ENCODE results near the gene ARFGEF2.

The ARFGEF2 gene

DNA sequence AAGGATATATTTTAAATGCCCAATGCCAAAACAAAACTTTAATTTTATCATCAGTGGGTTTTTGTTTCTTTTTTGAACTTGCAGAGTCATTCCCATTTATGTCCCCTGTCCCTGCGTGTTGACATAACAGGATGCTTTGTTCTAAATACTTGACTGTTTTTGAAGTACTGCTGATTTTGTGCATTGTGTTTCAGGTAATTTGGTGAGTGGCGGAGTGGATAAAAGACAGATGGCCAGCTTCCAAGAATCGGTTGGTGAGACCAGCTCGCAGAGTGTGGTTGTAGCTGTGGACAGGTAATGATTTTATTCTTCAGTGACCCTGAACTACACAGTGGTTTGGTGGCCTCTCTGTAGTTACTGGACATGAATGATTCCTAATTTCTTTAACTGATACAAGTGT lies 74.1 kb downstream of the ARFGEF2 start:
- no peaks in the 10 kb centered on the region for H3K27me3 ChIP-seq (ENCODE audit: insufficient read depth, low read length, poor library complexity, severe bottlenecking)
- no peak overlapping the region for H3K4me3 ChIP-seq (ENCODE audit: low read length, poor library complexity, severe bottlenecking)
- no peaks in the 10 kb centered on the region for H3K79me2 ChIP-seq (ENCODE audit: insufficient read depth, low read length)
- no peak overlapping the region for H3K4me2 ChIP-seq (ENCODE audit: low read depth, low read length, poor library complexity, severe bottlenecking)
- no peak for TF ChIP-seq EZH2phosphoT487 (IDR thresholded peaks at IDR 0.05; ENCODE audit: borderline replicate concordance)
- TF ChIP-seq, protein P1, sequence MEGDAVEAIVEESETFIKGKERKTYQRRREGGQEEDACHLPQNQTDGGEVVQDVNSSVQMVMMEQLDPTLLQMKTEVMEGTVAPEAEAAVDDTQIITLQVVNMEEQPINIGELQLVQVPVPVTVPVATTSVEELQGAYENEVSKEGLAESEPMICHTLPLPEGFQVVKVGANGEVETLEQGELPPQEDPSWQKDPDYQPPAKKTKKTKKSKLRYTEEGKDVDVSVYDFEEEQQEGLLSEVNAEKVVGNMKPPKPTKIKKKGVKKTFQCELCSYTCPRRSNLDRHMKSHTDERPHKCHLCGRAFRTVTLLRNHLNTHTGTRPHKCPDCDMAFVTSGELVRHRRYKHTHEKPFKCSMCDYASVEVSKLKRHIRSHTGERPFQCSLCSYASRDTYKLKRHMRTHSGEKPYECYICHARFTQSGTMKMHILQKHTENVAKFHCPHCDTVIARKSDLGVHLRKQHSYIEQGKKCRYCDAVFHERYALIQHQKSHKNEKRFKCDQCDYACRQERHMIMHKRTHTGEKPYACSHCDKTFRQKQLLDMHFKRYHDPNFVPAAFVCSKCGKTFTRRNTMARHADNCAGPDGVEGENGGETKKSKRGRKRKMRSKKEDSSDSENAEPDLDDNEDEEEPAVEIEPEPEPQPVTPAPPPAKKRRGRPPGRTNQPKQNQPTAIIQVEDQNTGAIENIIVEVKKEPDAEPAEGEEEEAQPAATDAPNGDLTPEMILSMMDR (conservative IDR thresholded peaks at IDR 0.05; ENCODE audit: low read length): no peak
- peaks cover 83% of the 10 kb centered on the region; the same call in 1 of the 2 replicates for H3K36me3 ChIP-seq (ENCODE audit: insufficient read depth, low read length)
- H3K4me1 ChIP-seq (ENCODE audit: insufficient read depth, low read length, poor library complexity, severe bottlenecking): no peaks in the 10 kb centered on the region
- H4K20me1 ChIP-seq (ENCODE audit: insufficient read depth, low read length, poor library complexity, severe bottlenecking): no peaks in the 10 kb centered on the region
- H3K9me3 ChIP-seq (ENCODE audit: insufficient read depth, low read depth, low read length): no peaks in the 10 kb centered on the region
- H2AFZ ChIP-seq (ENCODE audit: low read length): no peak overlapping the region
- no peaks in the 10 kb centered on the region for H3K9me2 ChIP-seq (replicated peaks; ENCODE audit: low read depth, low read length)
- no peaks in the 10 kb centered on the region for H3F3A ChIP-seq (ENCODE audit: low read depth)
- no peak overlapping the region for H3K9ac ChIP-seq (ENCODE audit: low read depth, low read length, poor library complexity, severe bottlenecking)

DNA sequence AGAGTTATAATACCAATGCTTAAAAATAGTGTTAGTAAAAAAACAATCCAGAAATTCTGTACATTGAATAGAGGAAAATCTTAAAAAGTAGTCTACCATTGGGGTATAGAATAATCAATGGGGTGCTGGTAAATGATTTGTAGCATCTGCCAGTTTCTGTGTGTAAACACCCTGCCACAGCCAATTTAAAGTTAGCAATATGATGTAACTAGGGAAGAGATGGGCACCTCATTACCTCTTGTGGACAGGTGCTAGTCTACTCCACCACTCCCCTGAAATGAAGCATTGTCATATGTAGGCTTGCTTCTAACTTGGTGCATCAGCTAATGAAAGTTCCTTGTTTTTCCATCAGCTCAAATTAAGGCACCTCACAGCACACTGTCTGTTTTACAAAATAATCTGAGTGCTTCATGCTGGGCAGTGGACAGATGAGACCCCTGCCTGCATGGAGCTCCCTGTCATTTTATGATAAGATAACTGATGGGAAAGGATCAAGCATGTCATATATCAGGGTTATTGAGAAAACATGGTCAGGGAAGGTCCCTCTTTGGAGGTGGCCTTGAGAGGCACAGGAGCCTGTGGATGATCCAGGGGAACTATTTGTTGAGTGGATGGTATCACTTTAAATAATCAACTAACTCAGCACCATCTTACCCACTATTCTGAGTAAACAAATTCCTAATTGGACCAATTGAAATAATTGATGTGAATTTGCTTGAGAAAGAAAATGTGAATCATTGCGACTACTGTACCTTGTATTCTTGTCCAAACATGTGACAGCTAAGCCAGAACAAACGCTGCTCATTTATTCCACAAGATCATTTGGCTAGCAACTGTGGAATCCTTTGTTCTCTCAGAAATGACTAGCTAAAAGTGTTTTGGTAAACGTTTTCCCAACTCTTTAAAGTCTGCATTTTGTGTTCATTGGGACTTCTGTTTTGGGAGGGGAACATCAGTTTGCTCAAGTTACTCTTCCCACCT lies 78.7 kb downstream of the ARFGEF2 start:
- H3K36me3 ChIP-seq (ENCODE audit: insufficient read depth, low read length): peaks cover 56% of the 10 kb centered on the region; the same call in 1 of the 2 replicates
- TF ChIP-seq, protein P1 (conservative IDR thresholded peaks at IDR 0.05; ENCODE audit: low read length): no peak
- no peak for TF ChIP-seq EZH2phosphoT487 (IDR thresholded peaks at IDR 0.05; ENCODE audit: borderline replicate concordance)
- no peaks in the 10 kb centered on the region for H3K9me3 ChIP-seq (ENCODE audit: insufficient read depth, low read depth, low read length)
- no peak overlapping the region for H3K4me2 ChIP-seq (ENCODE audit: low read depth, low read length, poor library complexity, severe bottlenecking)
- H2AFZ ChIP-seq (ENCODE audit: low read length): no peak overlapping the region
- H4K20me1 ChIP-seq (ENCODE audit: insufficient read depth, low read length, poor library complexity, severe bottlenecking): no peaks in the 10 kb centered on the region
- no peaks in the 10 kb centered on the region for H3K9me2 ChIP-seq (replicated peaks; ENCODE audit: low read depth, low read length)
- H3K79me2 ChIP-seq (ENCODE audit: insufficient read depth, low read length): no peaks in the 10 kb centered on the region
- H3K4me3 ChIP-seq (ENCODE audit: low read length, poor library complexity, severe bottlenecking): no peak overlapping the region
- H3K4me1 ChIP-seq (ENCODE audit: insufficient read depth, low read length, poor library complexity, severe bottlenecking): no peaks in the 10 kb centered on the region
- H3F3A ChIP-seq (ENCODE audit: low read depth): no peaks in the 10 kb centered on the region
- H3K9ac ChIP-seq (ENCODE audit: low read depth, low read length, poor library complexity, severe bottlenecking): no peak overlapping the region
- no peaks in the 10 kb centered on the region for H3K27me3 ChIP-seq (ENCODE audit: insufficient read depth, low read length, poor library complexity, severe bottlenecking)

DNA sequence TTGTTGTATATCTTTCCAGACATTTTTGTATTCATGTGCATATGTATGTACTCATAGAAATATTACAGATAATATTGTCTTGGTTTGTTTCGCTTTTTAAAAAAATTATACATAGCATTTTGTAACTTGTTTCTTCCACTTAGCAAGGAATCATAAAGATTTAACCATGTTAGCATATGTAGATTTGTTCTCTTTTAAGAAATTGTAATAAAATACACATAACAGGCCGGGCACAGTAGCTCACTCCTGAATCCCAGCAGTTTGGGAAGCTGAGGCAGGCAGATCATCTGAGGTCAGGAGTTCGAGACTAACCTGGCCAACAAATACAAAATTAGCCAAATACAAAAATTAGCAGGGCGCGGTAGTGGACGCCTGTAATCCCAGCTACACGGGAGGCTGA lies 80.2 kb downstream of the ARFGEF2 start:
- no peak overlapping the region for H3K4me2 ChIP-seq (ENCODE audit: low read depth, low read length, poor library complexity, severe bottlenecking)
- no peak for TF ChIP-seq EZH2phosphoT487 (IDR thresholded peaks at IDR 0.05; ENCODE audit: borderline replicate concordance)
- TF ChIP-seq, protein P1 (conservative IDR thresholded peaks at IDR 0.05; ENCODE audit: low read length): no peak
- peaks cover 48% of the 10 kb centered on the region; the same call in 1 of the 2 replicates for H3K36me3 ChIP-seq (ENCODE audit: insufficient read depth, low read length)

More for the DNA sequence above, 80.2 kb downstream of the ARFGEF2 start:
- Histone ChIP-seq H3K4me3 (ENCODE audit: low read length, poor library complexity, severe bottlenecking) (no peak overlapping the region), H3K27me3 (ENCODE audit: insufficient read depth, low read length, poor library complexity, severe bottlenecking) (no peaks in the 10 kb centered on the region), H3K9me2 (replicated peaks; ENCODE audit: low read depth, low read length) (no peaks in the 10 kb centered on the region), H3F3A (ENCODE audit: low read depth) (no peaks in the 10 kb centered on the region), H3K4me1 (ENCODE audit: insufficient read depth, low read length, poor library complexity, severe bottlenecking) (no peaks in the 10 kb centered on the region), H4K20me1 (ENCODE audit: insufficient read depth, low read length, poor library complexity, severe bottlenecking) (no peaks in the 10 kb centered on the region), H3K9me3 (ENCODE audit: insufficient read depth, low read depth, low read length) (no peaks in the 10 kb centered on the region), H2AFZ (ENCODE audit: low read length) (no peak overlapping the region), H3K9ac (ENCODE audit: low read depth, low read length, poor library complexity, severe bottlenecking) (no peak overlapping the region), H3K79me2 (ENCODE audit: insufficient read depth, low read length) (no peaks in the 10 kb centered on the region)

All from Loucy (cell line).